ENCODE data around the gene SRRM5.

DNA sequence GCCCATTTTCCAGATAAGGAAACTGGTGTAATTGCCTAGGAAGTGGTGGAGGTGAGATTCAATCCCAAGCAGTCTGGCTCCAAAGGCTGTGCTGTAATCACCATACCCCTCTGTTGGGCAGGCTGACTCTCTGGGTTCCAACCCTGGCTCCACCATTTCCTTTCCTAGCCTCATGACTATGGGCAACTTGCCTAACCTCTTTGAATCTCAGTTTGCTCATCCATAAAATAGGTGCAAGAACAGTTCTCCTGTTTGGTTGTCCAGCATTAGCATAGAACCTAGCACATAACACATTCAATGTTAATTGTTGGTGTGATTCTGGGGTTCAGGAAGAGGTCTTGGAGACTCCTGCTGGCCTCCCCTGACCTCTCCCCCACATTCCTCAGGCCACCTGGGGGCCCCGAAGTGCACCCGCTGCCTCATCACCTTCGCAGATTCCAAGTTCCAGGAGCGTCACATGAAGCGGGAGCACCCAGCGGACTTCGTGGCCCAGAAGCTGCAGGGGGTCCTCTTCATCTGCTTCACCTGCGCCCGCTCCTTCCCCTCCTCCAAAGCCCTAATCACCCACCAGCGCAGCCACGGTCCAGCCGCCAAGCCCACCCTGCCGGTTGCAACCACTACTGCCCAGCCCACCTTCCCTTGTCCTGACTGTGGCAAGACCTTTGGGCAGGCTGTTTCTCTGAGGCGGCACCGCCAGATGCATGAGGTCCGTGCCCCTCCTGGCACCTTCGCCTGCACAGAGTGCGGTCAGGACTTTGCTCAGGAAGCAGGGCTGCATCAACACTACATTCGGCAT is 13.2 kb upstream of the SRRM5 start:
- TF ChIP-seq CTCF (conservative IDR thresholded peaks at IDR 0.05; ENCODE audit: low read depth, low read length) (no peak), EZH2 (IDR thresholded peaks at IDR 0.05; ENCODE audit: borderline replicate concordance, low read depth, low read length, poor library complexity, severe bottlenecking) (no peak)
